ENCODE results near the gene CYBRD1.

Gene CYBRD1

GRCh38 chr2:171590116-171590515, 67.8 kb downstream of the CYBRD1 start:
- no peak for TF ChIP-seq Cebpa-rat (IDR thresholded peaks at IDR 0.05)
- H4K20me1 ChIP-seq, result no peaks in the 10 kb centered on the region
- H3K4me3 ChIP-seq, result no peak overlapping the region
- no peak overlapping the region for H3K27ac ChIP-seq
- H3K4me2 ChIP-seq, result no peak overlapping the region
- no peaks in the 10 kb centered on the region for H3K36me3 ChIP-seq
- H3K4me1 ChIP-seq, result no peaks in the 10 kb centered on the region
- H3K9me3 ChIP-seq, result peaks cover 11% of the 10 kb centered on the region
- H3K27me3 ChIP-seq, result no peaks in the 10 kb centered on the region
- H3K9ac ChIP-seq, result no peak overlapping the region

- no peak overlapping the region for H3K4me2 ChIP-seq
These were observed 69.8 kb downstream of the CYBRD1 start for GRCh38 chr2:171592036-171592555.

GRCh38 chr2:171595456-171595855, 73.2 kb downstream of the CYBRD1 start:
- H3K36me3 ChIP-seq, result no peaks in the 10 kb centered on the region
- H4K20me1 ChIP-seq, result no peaks in the 10 kb centered on the region
- no peak overlapping the region for H3K4me2 ChIP-seq
- no peak overlapping the region for H3K27ac ChIP-seq
- peaks cover 6% of the 10 kb centered on the region for H3K9me3 ChIP-seq
- no peaks in the 10 kb centered on the region for H3K27me3 ChIP-seq
- H3K9ac ChIP-seq, result no peak overlapping the region
- no peak overlapping the region for H3K4me3 ChIP-seq
- TF ChIP-seq Cebpa-rat (IDR thresholded peaks at IDR 0.05), result no peak
- H3K4me1 ChIP-seq, result no peaks in the 10 kb centered on the region

More at GRCh38 chr2:171592036-171592555, 69.8 kb downstream of the CYBRD1 start:
- no peak overlapping the region for H3K4me3 ChIP-seq
- no peaks in the 10 kb centered on the region for H3K4me1 ChIP-seq
- no peak overlapping the region for H3K9ac ChIP-seq
- H4K20me1 ChIP-seq, result no peaks in the 10 kb centered on the region
- H3K9me3 ChIP-seq, result peaks cover 11% of the 10 kb centered on the region
- no peak for TF ChIP-seq Cebpa-rat (IDR thresholded peaks at IDR 0.05)
- H3K27ac ChIP-seq, result no peak overlapping the region
- no peaks in the 10 kb centered on the region for H3K27me3 ChIP-seq
- H3K36me3 ChIP-seq, result no peaks in the 10 kb centered on the region

- H3K27ac ChIP-seq, result no peak overlapping the region
- H3K4me2 ChIP-seq, result no peak overlapping the region
- peaks cover 2% of the 10 kb centered on the region for H3K9me3 ChIP-seq
- no peak overlapping the region for H3K4me3 ChIP-seq
- no peak for TF ChIP-seq Cebpa-rat (IDR thresholded peaks at IDR 0.05)
- no peaks in the 10 kb centered on the region for H3K27me3 ChIP-seq
- H3K9ac ChIP-seq, result no peak overlapping the region
- H3K4me1 ChIP-seq, result no peaks in the 10 kb centered on the region
- no peaks in the 10 kb centered on the region for H4K20me1 ChIP-seq
- H3K36me3 ChIP-seq, result no peaks in the 10 kb centered on the region
These were observed 73.6 kb downstream of the CYBRD1 start for GRCh38 chr2:171595896-171596295.

- no peak overlapping the region for H3K4me3 ChIP-seq
- H3K36me3 ChIP-seq, result no peaks in the 10 kb centered on the region
- no peaks in the 10 kb centered on the region for H3K4me1 ChIP-seq
- H3K9ac ChIP-seq, result no peak overlapping the region
- no peaks in the 10 kb centered on the region for H4K20me1 ChIP-seq
- TF ChIP-seq Cebpa-rat (IDR thresholded peaks at IDR 0.05), result no peak
- H3K4me2 ChIP-seq, result no peak overlapping the region
- H3K27me3 ChIP-seq, result no peaks in the 10 kb centered on the region
- H3K27ac ChIP-seq, result no peak overlapping the region
- H3K9me3 ChIP-seq, result no peaks in the 10 kb centered on the region
These were observed 76.5 kb downstream of the CYBRD1 start for GRCh38 chr2:171598713-171599319.

- no peak for TF ChIP-seq Cebpa-rat (IDR thresholded peaks at IDR 0.05)
- Histone ChIP-seq H3K4me1 (no peaks in the 10 kb centered on the region), H3K27ac (no peak overlapping the region), H3K4me2 (no peak overlapping the region), H3K9ac (no peak overlapping the region), H4K20me1 (no peaks in the 10 kb centered on the region), H3K4me3 (no peak overlapping the region), H3K36me3 (no peaks in the 10 kb centered on the region), H3K27me3 (no peaks in the 10 kb centered on the region), H3K9me3 (no peaks in the 10 kb centered on the region)
These were observed 77.9 kb downstream of the CYBRD1 start for GRCh38 chr2:171600126-171600525.

- TF ChIP-seq Cebpa-rat (IDR thresholded peaks at IDR 0.05), result no peak
- no peaks in the 10 kb centered on the region for H3K27me3 ChIP-seq
- H3K4me3 ChIP-seq, result no peak overlapping the region
- no peaks in the 10 kb centered on the region for H3K4me1 ChIP-seq
- H4K20me1 ChIP-seq, result no peaks in the 10 kb centered on the region
- H3K4me2 ChIP-seq, result no peak overlapping the region
- no peak overlapping the region for H3K9ac ChIP-seq
- H3K36me3 ChIP-seq, result no peaks in the 10 kb centered on the region
- no peaks in the 10 kb centered on the region for H3K9me3 ChIP-seq
- no peak overlapping the region for H3K27ac ChIP-seq
These were observed 80.1 kb downstream of the CYBRD1 start for GRCh38 chr2:171602352-171602751.
